H1 (cell line): ENCODE results near the gene TCAP. TPM values are rescaled to one million over a fixed set of nuclear protein-coding genes. Genes with fewer than 3 reads are reported as not detected.
A peak's percentile ranks its signal among the peaks of the same experiment; 100 is the strongest.

Experiments used
- CTCF ChIA-PET: fragments of 300-600 bp; sonication (Branson Sonifier 250); formaldehyde crosslinking; loops from one replicate; lab custom pipeline; 2021; ENCODE audit not compliant: partially characterized antibody; lab: Charles Lee
- POLR2A ChIA-PET: fragments of 300-600 bp; sonication (Branson Sonifier 250); formaldehyde crosslinking; loops from one replicate; lab custom pipeline; 2021; ENCODE audit warnings: inconsistent platforms; ENCODE audit not compliant: partially characterized antibody; lab: Charles Lee
- DNase-seq, 2 experiments: peaks; one replicate each; pipeline versions ENCODE4 v3.0.0 to v3.0.0-alpha.2; 2010 to 2022; ENCODE audit warnings: low spot score in 2 of 2, low read depth in 1 of 2, mixed read lengths in 1 of 2
- FAIRE-seq: peaks from 2 replicates; lab custom pipeline; 2011; peaks lifted over from hg19 to GRCh38; lab: Jason Lieb, UNC
- H2AFZ ChIP-seq: 2 replicates; pipeline ENCODE4 v1.8.1; 2012; ENCODE audit warnings: low read length, inconsistent platforms
- H2AK5ac ChIP-seq: 2 replicates; pipeline ENCODE4 v1.6.1; 2013; ENCODE audit warnings: low read depth, low read length
- H2BK120ac ChIP-seq: replicated peaks from 2 replicates; pipeline ENCODE3; 2013; ENCODE audit warnings: low read depth, low read length, inconsistent platforms
- H2BK12ac ChIP-seq: 2 replicates; pipeline ENCODE4 v1.6.1; 2013; ENCODE audit warnings: low read depth, low read length
- H2BK15ac ChIP-seq: 2 replicates; pipeline ENCODE4 v1.6.1; 2013; ENCODE audit warnings: low read length
- H2BK20ac ChIP-seq: 2 replicates; pipeline ENCODE4 v1.6.1; 2013; ENCODE audit warnings: low read length
- H2BK5ac ChIP-seq: 2 replicates; pipeline ENCODE4 v1.6.1; 2013; ENCODE audit warnings: low read depth, low read length
- H3K14ac ChIP-seq: 2 replicates; pipeline ENCODE4 v1.6.1; 2013; ENCODE audit warnings: inconsistent platforms; ENCODE audit not compliant: insufficient read length
- H3K18ac ChIP-seq: 2 replicates; pipeline ENCODE4 v1.6.1; 2013; ENCODE audit warnings: low read length; ENCODE audit errors: extremely low read depth
- H3K23ac ChIP-seq: 2 replicates; pipeline ENCODE4 v1.6.1; 2013; ENCODE audit warnings: inconsistent platforms; ENCODE audit not compliant: insufficient read length
- H3K23me2 ChIP-seq: 2 replicates; pipeline ENCODE4 v1.6.1; 2013; ENCODE audit warnings: low read depth, low read length
- H3K27ac ChIP-seq: 2 replicates; pipeline ENCODE4 v1.6.1; 2011; ENCODE audit warnings: low read depth, low read length, inconsistent platforms
- H3K27me3 ChIP-seq, 4 experiments: replicated peaks in 1 of 4; 1 replicate in 1 of 4; 2 replicates in 3 of 4; pipeline versions ENCODE4 v1.6.1 to v1.8.1; 2011 to 2013; ENCODE audit warnings: low read length in 3 of 4, mild to moderate bottlenecking in 3 of 4, inconsistent platforms in 2 of 4, mixed read lengths in 2 of 4, moderate library complexity in 1 of 4; ENCODE audit not compliant: control insufficient read depth in 3 of 4, insufficient read depth in 3 of 4; ENCODE audit errors: extremely low read depth in 1 of 4
- H3K36me3 ChIP-seq, 4 experiments: 2 replicates each; pipeline versions ENCODE4 v1.6.1 to v1.8.1; 2011 to 2013; ENCODE audit warnings: mild to moderate bottlenecking in 4 of 4, low read length in 3 of 4, moderate library complexity in 2 of 4, control low read depth in 1 of 4, inconsistent platforms in 1 of 4; ENCODE audit not compliant: insufficient read depth in 4 of 4, control insufficient read depth in 2 of 4
- H3K4ac ChIP-seq: replicated peaks from 2 replicates; pipeline ENCODE3; 2013; ENCODE audit warnings: low read length, low read depth, mixed read lengths, inconsistent platforms; ENCODE audit not compliant: insufficient read length
- H3K4me1 ChIP-seq, 4 experiments: replicated peaks in 1 of 4; 1 replicate in 1 of 4; 2 replicates in 3 of 4; pipeline versions ENCODE4 v1.6.1 to v1.8.1; 2011 to 2013; ENCODE audit warnings: low read length in 3 of 4, inconsistent platforms in 2 of 4, mixed read lengths in 1 of 4; ENCODE audit not compliant: insufficient read depth in 4 of 4, control insufficient read depth in 3 of 4
- H3K4me2 ChIP-seq, 2 experiments: 2 replicates each; pipeline versions ENCODE4 v1.6.1 to v1.8.1; 2011 to 2013; ENCODE audit warnings: low read depth in 2 of 2, low read length in 2 of 2, control low read depth in 1 of 2, inconsistent platforms in 1 of 2, mild to moderate bottlenecking in 1 of 2; ENCODE audit not compliant: insufficient read depth in 1 of 2
- H3K4me3 ChIP-seq, 4 experiments: fragments of 200-600, 300-600 bp in 1 of 4; sonication (generic), shearing (Covaris generic), sonication (Bioruptor Twin) in 1 of 4; 2 replicates each; pipeline versions ENCODE4 v1.5.1 to v1.8.1; 2011 to 2016; ENCODE audit warnings: low read length in 4 of 4, low read depth in 3 of 4, control low read depth in 2 of 4, inconsistent platforms in 2 of 4, mild to moderate bottlenecking in 2 of 4, mixed read lengths in 1 of 4, moderate library complexity in 1 of 4; ENCODE audit not compliant: insufficient read depth in 2 of 4; ENCODE audit errors: extremely low read depth in 1 of 4
- H3K56ac ChIP-seq: replicated peaks from 2 replicates; pipeline ENCODE3; 2013; ENCODE audit warnings: low read depth, mild to moderate bottlenecking, mixed read lengths, low read length, inconsistent platforms; ENCODE audit not compliant: insufficient read length
- H3K79me1 ChIP-seq: 2 replicates; pipeline ENCODE4 v1.6.1; 2013; ENCODE audit warnings: low read depth, low read length, control low read depth
- H3K79me2 ChIP-seq, 2 experiments: 2 replicates each; pipeline versions ENCODE4 v1.6.1 to v1.8.1; 2012 to 2013; ENCODE audit warnings: low read length in 2 of 2, mild to moderate bottlenecking in 2 of 2, inconsistent platforms in 1 of 2; ENCODE audit not compliant: insufficient read depth in 2 of 2, control insufficient read depth in 1 of 2
- H3K9ac ChIP-seq, 4 experiments: replicated peaks in 1 of 4; 1 replicate in 1 of 4; 2 replicates in 3 of 4; pipeline versions ENCODE4 v1.6.1 to v1.8.1; 2011 to 2013; ENCODE audit warnings: low read depth in 3 of 4, low read length in 3 of 4, control low read depth in 2 of 4, mild to moderate bottlenecking in 2 of 4, moderate library complexity in 2 of 4, inconsistent platforms in 1 of 4; ENCODE audit errors: extremely low read depth in 1 of 4
- H3K9me3 ChIP-seq, 2 experiments: 2 replicates each; pipeline versions ENCODE4 v1.6.1 to v1.8.1; 2012 to 2013; ENCODE audit warnings: mild to moderate bottlenecking in 2 of 2, moderate library complexity in 2 of 2, control low read depth in 1 of 2, inconsistent platforms in 1 of 2, low read depth in 1 of 2, low read length in 1 of 2, mixed read lengths in 1 of 2; ENCODE audit not compliant: insufficient read depth in 2 of 2
- H4K20me1 ChIP-seq, 2 experiments: replicated peaks in 1 of 2; 2 replicates each; pipeline versions ENCODE3 to v1.8.1; 2011 to 2013; ENCODE audit warnings: inconsistent platforms in 2 of 2, low read length in 2 of 2, mild to moderate bottlenecking in 1 of 2; ENCODE audit not compliant: insufficient read depth in 2 of 2, control insufficient read depth in 1 of 2
- H4K5ac ChIP-seq: 2 replicates; pipeline ENCODE4 v1.6.1; 2013; ENCODE audit warnings: low read length, low read depth, mixed read lengths, inconsistent platforms; ENCODE audit not compliant: insufficient read length
- H4K8ac ChIP-seq: 2 replicates; pipeline ENCODE4 v1.8.0; 2013; ENCODE audit warnings: mild to moderate bottlenecking, moderate library complexity, low read length, inconsistent platforms; ENCODE audit not compliant: insufficient read depth; ENCODE audit errors: extremely low read depth
- H4K91ac ChIP-seq: replicated peaks from 2 replicates; pipeline ENCODE3; 2013; ENCODE audit warnings: low read length, mixed read lengths, inconsistent platforms; ENCODE audit not compliant: insufficient read length
- EP300 ChIP-seq, 2 experiments: IDR thresholded peaks; 1 replicate in 1 of 2; 2 replicates in 1 of 2; pipeline ENCODE4 v1.6.1; 2011 to 2012; ENCODE audit warnings: low read depth in 2 of 2, low read length in 2 of 2, mild to moderate bottlenecking in 2 of 2, borderline replicate concordance in 1 of 2, inconsistent platforms in 1 of 2, moderate library complexity in 1 of 2
- EZH2 ChIP-seq: fragments of 200-600 bp; sonication (generic); IDR thresholded peaks from 2 replicates; pipeline ENCODE4 v1.7.1; 2012; ENCODE audit warnings: low read depth, mild to moderate bottlenecking, moderate library complexity, low read length, inconsistent platforms; ENCODE audit not compliant: severe bottlenecking
- KDM5A ChIP-seq: fragments of 200-600 bp; IDR thresholded peaks from 2 replicates; pipeline ENCODE4 v1.7.1; 2012; ENCODE audit warnings: mild to moderate bottlenecking, low read length, inconsistent platforms, mixed read lengths
- NANOG ChIP-seq: IDR thresholded peaks from 2 replicates; pipeline ENCODE4 v1.6.1; 2011; ENCODE audit warnings: low read length, low read depth, mild to moderate bottlenecking, inconsistent platforms; ENCODE audit not compliant: insufficient read depth, poor library complexity, severe bottlenecking
- POLR2A ChIP-seq, 2 experiments: IDR thresholded peaks; 1 replicate in 1 of 2; 2 replicates in 1 of 2; pipeline ENCODE4 v1.6.1; 2011; ENCODE audit warnings: low read depth in 2 of 2, low read length in 2 of 2, mild to moderate bottlenecking in 2 of 2; ENCODE audit errors: control extremely low read depth in 1 of 2
- POU5F1 ChIP-seq: IDR thresholded peaks from 2 replicates; pipeline ENCODE4 v1.6.1; 2011; ENCODE audit warnings: low read depth, mild to moderate bottlenecking, low read length, moderate library complexity
- RBBP5 ChIP-seq: IDR thresholded peaks from 2 replicates; pipeline ENCODE4 v1.7.1; 2012; ENCODE audit warnings: low read depth, mild to moderate bottlenecking, inconsistent platforms, low read length, moderate library complexity, borderline replicate concordance
- SIX5 ChIP-seq: IDR thresholded peaks from 2 replicates; pipeline ENCODE4 v1.6.1; 2011; ENCODE audit warnings: mild to moderate bottlenecking, low read depth, low read length
- SP1 ChIP-seq: IDR thresholded peaks from 2 replicates; pipeline ENCODE4 v1.6.1; 2011; ENCODE audit warnings: low read depth, low read length
- TAF1 ChIP-seq: IDR thresholded peaks from 2 replicates; pipeline ENCODE4 v1.6.1; 2011; ENCODE audit warnings: mild to moderate bottlenecking, low read depth, low read length
- YY1 ChIP-seq: IDR thresholded peaks from 2 replicates; pipeline ENCODE4 v1.6.1; 2011; ENCODE audit warnings: low read depth, mild to moderate bottlenecking, low read length
- ZNF274 ChIP-seq: IDR thresholded peaks from 2 replicates; pipeline ENCODE4 v1.7.0; 2012; ENCODE audit warnings: low read length, borderline replicate concordance; ENCODE audit errors: extremely low read depth
- WGBS, 2 experiments: shearing (Covaris generic) in 1 of 2; methylation state at CpG; one replicate each; pipeline versions ENCODE4 v1.1.6 to v1.1.7; 2013 to 2015; ENCODE audit warnings: low lambda C conversion rate in 2 of 2, mixed read lengths in 2 of 2, inconsistent platforms in 1 of 2, low coverage in 1 of 2, missing lambda C conversion rate in 1 of 2; ENCODE audit not compliant: insufficient replicate concordance in 2 of 2, insufficient coverage in 1 of 2, insufficient read length in 1 of 2; ENCODE audit errors: extremely low coverage in 1 of 2, missing lambda C conversion rate in 1 of 2; 5-methylcytosine and 5-hydroxymethylcytosine counted together
- polyA plus RNA-seq, 7 experiments: library from polyadenylated mRNA; depleted of rRNA in 3 of 7; stranded (reverse) in 5 of 7; unstranded in 2 of 7; fragments of >200 nt in 5 of 7; fragments of 200-250 nt in 2 of 7; gene quantifications; 1 replicate in 5 of 7; 2 replicates in 1 of 7; 4 replicates in 1 of 7; pipeline versions ENCODE4 v1.2.1 to v1.2.3, GENCODE V29; 2011 to 2013; ENCODE audit warnings: missing spikeins in 2 of 7, mixed read lengths in 2 of 7
- total RNA-seq: library from RNA; stranded (reverse); fragmentation: NEBNext Ultra II Directional; extraction: Animal tissue kit (Norgen Biotek cat#: 25700); gene quantifications from 2 replicates; pipeline ENCODE4 v1.2.1, GENCODE V29; 2021
- TF ChIP-seq, protein P1 (sequence below): IDR thresholded peaks from 2 replicates; pipeline ENCODE4 v1.6.1; 2011; ENCODE audit warnings: low read depth, mild to moderate bottlenecking, low read length; ENCODE audit not compliant: insufficient read depth

TCAP gene
- total and polyA plus RNA-seq, 2 of the 8 experiments (the other 6 are each of a cell fraction or from before 2014, with no cell fraction given): 0.82 to 1.4 TPM

GRCh38 chr17:39622380-39623006 lies 42.7 kb upstream of the TCAP start:
- H3K18ac ChIP-seq: no peak overlapping the region
- H2BK5ac ChIP-seq: no peak overlapping the region
- no peak overlapping the region for H2BK15ac ChIP-seq
- no peak overlapping the region for H2BK20ac ChIP-seq
- no peak overlapping the region for H3K23ac ChIP-seq
- H3K14ac ChIP-seq: no peak overlapping the region
- no peaks in the 10 kb centered on the region for H3K36me3 ChIP-seq
- H4K20me1 ChIP-seq: peaks cover 0 to 1% of the 10 kb centered on the region in 2 experiments
- DNase-seq: no peak
- FAIRE-seq: no peak
- H2AK5ac ChIP-seq: no peak overlapping the region
- no peak overlapping the region for H2BK12ac ChIP-seq
- H3K56ac ChIP-seq: no peak overlapping the region
- POLR2A ChIA-PET: interaction anchor here (0.6 to 2.8 kb wide), 9 partner anchors 9 to 108 kb away, joined by 3 to 11 read pairs (median 5); partner anchors contain the start of genes ERBB2, MIEN1 and PGAP3
- peaks cover 0 to 17% (median 13%) of the 10 kb centered on the region in 4 experiments; a peak in 6 of 7 replicates for H3K4me1 ChIP-seq
- no peaks in the 10 kb centered on the region for H3K79me1 ChIP-seq
- H3K9ac ChIP-seq: no peak overlapping the region
- peaks cover 18% of the 10 kb centered on the region for H3K23me2 ChIP-seq
- no peak overlapping the region for H4K5ac ChIP-seq
- H3K79me2 ChIP-seq: no peaks in the 10 kb centered on the region
- H3K27ac ChIP-seq: no peak overlapping the region
- 81% methylated on average over 16 of the region's 16 CpGs; no CpG with 5 or more reads in 1 of the 2 experiments for WGBS, 2 experiments
- H3K27me3 ChIP-seq: peaks cover 12 to 53% (median 49%) of the 10 kb centered on the region in 4 experiments
- H3K9me3 ChIP-seq: no peaks in the 10 kb centered on the region
- H4K8ac ChIP-seq: no peak overlapping the region
- H3K4me3 ChIP-seq: no peak overlapping the region
- H2BK120ac ChIP-seq: no peak overlapping the region
- peak overlapping the region in 1 of 2 experiments; percentile 35; a peak in 1 of 4 replicates for H3K4me2 ChIP-seq
- H2AFZ ChIP-seq: no peak overlapping the region
- CTCF ChIA-PET: interaction anchor here (0.7 to 49.2 kb wide), 33 partner anchors 1 to 358 kb away, joined by 3 to 1885 read pairs (median 7); partner anchors contain the start of genes ERBB2, MIEN1, NEUROD2 and PGAP3
- H4K91ac ChIP-seq: no peak overlapping the region
- no peak overlapping the region for H3K4ac ChIP-seq
- TF ChIP-seq ZNF274 (no peak), SP1 (no peak), TAF1 (no peak), KDM5A (no peak), EZH2 (no peak), POU5F1 (no peak), YY1 (no peak), RBBP5 (no peak), SIX5 (no peak), EP300 (IDR thresholded peaks at IDR 0.05; ENCODE audit: borderline replicate concordance in 1 of 2, low read depth in 2 of 2, low read length in 2 of 2) (no peak), POLR2A (IDR thresholded peaks at IDR 0.05; ENCODE audit: control extremely low read depth in 1 of 2, low read depth in 2 of 2, low read length in 2 of 2) (no peak), NANOG (no peak)
- TF ChIP-seq, protein P1, sequence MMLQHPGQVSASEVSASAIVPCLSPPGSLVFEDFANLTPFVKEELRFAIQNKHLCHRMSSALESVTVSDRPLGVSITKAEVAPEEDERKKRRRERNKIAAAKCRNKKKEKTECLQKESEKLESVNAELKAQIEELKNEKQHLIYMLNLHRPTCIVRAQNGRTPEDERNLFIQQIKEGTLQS: no peak
